HG02981 (cell line): Measurements from ENCODE around the gene CTXN3.

ENCODE experiments used
- ATAC-seq: cut with Tn5 transposase; IDR thresholded peaks from one replicate; pipeline ENCODE4 v1.9.1; 2021; ENCODE audit warnings: mild to moderate bottlenecking, moderate library complexity; ENCODE audit not compliant: unreplicated experiment

Gene CTXN3

GRCh38 chr5:127649018-127649439 lies at the start of gene CTXN3:
TSS of gene CTXN3 (plus strand) at chr5:127649082. CDS start at chr5:127657522, 8,440 bp downstream.
- no peak for ATAC-seq

GRCh38 chr5:127599320-127599719 lies 49.6 kb upstream of the CTXN3 start:
- no peak for ATAC-seq

- ATAC-seq = no peak
Observed at GRCh38 chr5:127599847-127600246, 49.0 kb upstream of the CTXN3 start.

GRCh38 chr5:127601111-127601510 lies 47.8 kb upstream of the CTXN3 start:
- no peak for ATAC-seq

- no peak for ATAC-seq
Observed at GRCh38 chr5:127601601-127602000, 47.3 kb upstream of the CTXN3 start.

GRCh38 chr5:127602481-127602880 lies 46.4 kb upstream of the CTXN3 start:
- no peak for ATAC-seq

- no peak for ATAC-seq
Observed at GRCh38 chr5:127602896-127603844, 45.7 kb upstream of the CTXN3 start.

GRCh38 chr5:127608077-127608660 lies 40.7 kb upstream of the CTXN3 start:
- no peak for ATAC-seq

- ATAC-seq = no peak
Observed at GRCh38 chr5:127609011-127609410, 39.9 kb upstream of the CTXN3 start.

- no peak for ATAC-seq
Observed at GRCh38 chr5:127609957-127610356, 38.9 kb upstream of the CTXN3 start.

- ATAC-seq = no peak
Observed at GRCh38 chr5:127612441-127613141, 36.3 kb upstream of the CTXN3 start.

GRCh38 chr5:127615916-127616315 lies 33.0 kb upstream of the CTXN3 start:
- no peak for ATAC-seq

GRCh38 chr5:127619908-127620479 lies 28.9 kb upstream of the CTXN3 start:
- no peak for ATAC-seq

- no peak for ATAC-seq
Observed at GRCh38 chr5:127621601-127622325, 27.1 kb upstream of the CTXN3 start.

GRCh38 chr5:127634007-127634406 lies 14.9 kb upstream of the CTXN3 start:
- no peak for ATAC-seq

- no peak for ATAC-seq
Observed at GRCh38 chr5:127639828-127640227, 9.1 kb upstream of the CTXN3 start.

GRCh38 chr5:127642949-127643348 lies 5.9 kb upstream of the CTXN3 start:
- no peak for ATAC-seq

- ATAC-seq = no peak
Observed at GRCh38 chr5:127643607-127644006, 5.3 kb upstream of the CTXN3 start.

- no peak for ATAC-seq
Observed at GRCh38 chr5:127645300-127645726, 3.6 kb upstream of the CTXN3 start.

- no peak for ATAC-seq
Observed at GRCh38 chr5:127647361-127647958, 1.4 kb upstream of the CTXN3 start.
